ENCODE measurements around the gene APLNR. TPM values are rescaled to one million over a fixed set of nuclear protein-coding genes. Genes with fewer than 3 reads are reported as not detected.

APLNR gene
- total RNA-seq, 1 experiment from 2014 or later, result 0.39 TPM

DNA sequence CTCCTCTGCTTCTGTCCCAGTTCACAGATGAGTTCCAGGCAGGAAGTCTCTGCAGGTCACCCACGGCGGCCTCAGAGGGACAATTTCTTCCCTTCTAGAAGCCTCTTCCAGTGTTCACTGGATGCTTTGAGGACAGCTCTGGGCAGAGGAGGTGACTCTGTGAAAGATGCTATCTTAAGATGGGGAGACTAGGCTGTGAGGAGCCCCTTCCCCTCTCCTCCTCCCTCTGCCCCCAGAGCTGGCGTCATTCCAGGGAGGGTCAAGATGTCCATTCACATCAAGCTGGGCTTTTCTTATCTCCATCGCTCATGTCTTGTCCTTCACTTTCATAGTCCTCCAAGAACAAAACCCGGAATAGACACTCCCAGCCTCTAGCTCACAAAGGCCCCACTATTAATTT lies 3.3 kb downstream of the APLNR start:
- Histone ChIP-seq H3K9ac (ENCODE audit: extremely low read depth, insufficient read length, low read length) (no peak overlapping the region), H3K79me1 (ENCODE audit: insufficient read depth, low read depth, low read length, poor library complexity, severe bottlenecking) (no peaks in the 10 kb centered on the region), H3K27ac (ENCODE audit: insufficient read length, low read depth, low read length) (no peak overlapping the region), H3K4ac (ENCODE audit: low read depth, low read length) (no peak overlapping the region), H3T11ph (ENCODE audit: low read length) (no peak overlapping the region), H2AK5ac (ENCODE audit: insufficient read length, low read length) (no peak overlapping the region), H3K79me2 (ENCODE audit: insufficient read depth, low read length) (no peaks in the 10 kb centered on the region), H2BK5ac (ENCODE audit: insufficient read length, low read length) (no peak overlapping the region), H4K91ac (ENCODE audit: insufficient read length, low read depth, low read length) (no peak overlapping the region), H3K9me3 (ENCODE audit: control insufficient read depth, low read depth, low read length) (no peaks in the 10 kb centered on the region), H2BK20ac (ENCODE audit: low read depth, low read length, poor library complexity, severe bottlenecking) (no peak overlapping the region), H4K8ac (replicated peaks; ENCODE audit: insufficient read length, low read depth, low read length) (no peak overlapping the region), H2BK12ac (ENCODE audit: insufficient read length, low read depth, low read length) (no peak overlapping the region), H3K14ac (ENCODE audit: insufficient read depth, low read length) (no peak overlapping the region), H3K18ac (ENCODE audit: insufficient read length, low read depth, low read length) (no peak overlapping the region), H3K23ac (ENCODE audit: insufficient read length, low read depth, low read length) (no peak overlapping the region), H3K23me2 (ENCODE audit: insufficient read length, low read depth, low read length, poor library complexity, severe bottlenecking) (no peaks in the 10 kb centered on the region), H2BK120ac (ENCODE audit: low read depth, low read length, poor library complexity, severe bottlenecking) (no peak overlapping the region), H4K20me1 (ENCODE audit: control insufficient read depth, insufficient read depth, insufficient read length) (no peaks in the 10 kb centered on the region), H2AFZ (ENCODE audit: low read length) (no peak overlapping the region), H2BK15ac (ENCODE audit: low read depth, low read length) (no peak overlapping the region), H3K27me3 (ENCODE audit: insufficient read depth, low read length) (no peaks in the 10 kb centered on the region), H4K5ac (ENCODE audit: insufficient read length, low read depth, low read length) (no peak overlapping the region), H3K4me1 (ENCODE audit: insufficient read depth, low read length) (peaks cover 8% of the 10 kb centered on the region; the same call in 1 of the 2 replicates), H3K56ac (ENCODE audit: insufficient read length, low read depth, low read length) (no peak overlapping the region), H3K4me2 (ENCODE audit: insufficient read depth, insufficient read length, low read length) (no peak overlapping the region)
- Mint-ChIP-seq H3K9me3 (no peaks in the 10 kb centered on the region; a peak in 1 of 5 replicates), H3K4me3 (no peak overlapping the region), H3K27ac (no peak overlapping the region), H3K27me3 (ENCODE audit: low read depth) (peaks cover 27% of the 10 kb centered on the region), H3K4me1 (peaks cover 30 to 50% of the 10 kb centered on the region in 2 experiments), H3K36me3 (ENCODE audit: insufficient read depth in 1 of 3, low read depth in 3 of 3) (no peaks in the 10 kb centered on the region)
- DNase-seq, result no peak
- no CpG with 5 or more reads among the region's 5 CpGs for WGBS (ENCODE audit: extremely low coverage, insufficient read length, low lambda C conversion rate)
- TF ChIP-seq, protein P1, sequence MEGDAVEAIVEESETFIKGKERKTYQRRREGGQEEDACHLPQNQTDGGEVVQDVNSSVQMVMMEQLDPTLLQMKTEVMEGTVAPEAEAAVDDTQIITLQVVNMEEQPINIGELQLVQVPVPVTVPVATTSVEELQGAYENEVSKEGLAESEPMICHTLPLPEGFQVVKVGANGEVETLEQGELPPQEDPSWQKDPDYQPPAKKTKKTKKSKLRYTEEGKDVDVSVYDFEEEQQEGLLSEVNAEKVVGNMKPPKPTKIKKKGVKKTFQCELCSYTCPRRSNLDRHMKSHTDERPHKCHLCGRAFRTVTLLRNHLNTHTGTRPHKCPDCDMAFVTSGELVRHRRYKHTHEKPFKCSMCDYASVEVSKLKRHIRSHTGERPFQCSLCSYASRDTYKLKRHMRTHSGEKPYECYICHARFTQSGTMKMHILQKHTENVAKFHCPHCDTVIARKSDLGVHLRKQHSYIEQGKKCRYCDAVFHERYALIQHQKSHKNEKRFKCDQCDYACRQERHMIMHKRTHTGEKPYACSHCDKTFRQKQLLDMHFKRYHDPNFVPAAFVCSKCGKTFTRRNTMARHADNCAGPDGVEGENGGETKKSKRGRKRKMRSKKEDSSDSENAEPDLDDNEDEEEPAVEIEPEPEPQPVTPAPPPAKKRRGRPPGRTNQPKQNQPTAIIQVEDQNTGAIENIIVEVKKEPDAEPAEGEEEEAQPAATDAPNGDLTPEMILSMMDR (conservative IDR thresholded peaks at IDR 0.05), result no peak
